Kidney glomerular epithelial cell (primary cell): Measurements from ENCODE around the gene RGS19.

Experiments
- DNase-seq: peaks from one replicate; lab custom pipeline; 2025; lab: John Stamatoyannopoulos, UW

Gene RGS19

GRCh38 chr20:64035066-64035932 is 44.0 kb downstream of the RGS19 start:
- DNase-seq: no peak

GRCh38 chr20:64033981-64034493 is 45.3 kb downstream of the RGS19 start:
- DNase-seq: no peak

- no peak for DNase-seq
These were observed 46.4 kb downstream of the RGS19 start for GRCh38 chr20:64032706-64033624.

GRCh38 chr20:64031822-64032314 is 47.5 kb downstream of the RGS19 start:
- no peak for DNase-seq

- no peak for DNase-seq
These were observed 48.8 kb downstream of the RGS19 start for GRCh38 chr20:64030371-64031134.

- DNase-seq: no peak
These were observed 49.8 kb downstream of the RGS19 start for GRCh38 chr20:64029293-64030117.

GRCh38 chr20:64027981-64028685 is 51.2 kb downstream of the RGS19 start:
- DNase-seq: no peak

GRCh38 chr20:64025826-64026412 is 53.4 kb downstream of the RGS19 start:
- no peak for DNase-seq

- DNase-seq: no peak
These were observed 54.1 kb downstream of the RGS19 start for GRCh38 chr20:64025101-64025825.

- DNase-seq: no peak
These were observed 55.0 kb downstream of the RGS19 start for GRCh38 chr20:64024141-64024990.

- DNase-seq: no peak
These were observed 55.8 kb downstream of the RGS19 start for GRCh38 chr20:64023361-64024140.
